Amygdala (tissue), 56 donors: ENCODE results near the gene KRTAP10-5.
"Not testable (repeated sequence)": the region's sequence is repeated elsewhere in the genome, so short reads cannot be mapped to it uniquely, and the experiment has no call there.

Experiments
- DNase-seq, 56 donors: peaks; one replicate each; lab custom pipeline; 2025; lab: John Stamatoyannopoulos, UW

KRTAP10-5 gene

DNA sequence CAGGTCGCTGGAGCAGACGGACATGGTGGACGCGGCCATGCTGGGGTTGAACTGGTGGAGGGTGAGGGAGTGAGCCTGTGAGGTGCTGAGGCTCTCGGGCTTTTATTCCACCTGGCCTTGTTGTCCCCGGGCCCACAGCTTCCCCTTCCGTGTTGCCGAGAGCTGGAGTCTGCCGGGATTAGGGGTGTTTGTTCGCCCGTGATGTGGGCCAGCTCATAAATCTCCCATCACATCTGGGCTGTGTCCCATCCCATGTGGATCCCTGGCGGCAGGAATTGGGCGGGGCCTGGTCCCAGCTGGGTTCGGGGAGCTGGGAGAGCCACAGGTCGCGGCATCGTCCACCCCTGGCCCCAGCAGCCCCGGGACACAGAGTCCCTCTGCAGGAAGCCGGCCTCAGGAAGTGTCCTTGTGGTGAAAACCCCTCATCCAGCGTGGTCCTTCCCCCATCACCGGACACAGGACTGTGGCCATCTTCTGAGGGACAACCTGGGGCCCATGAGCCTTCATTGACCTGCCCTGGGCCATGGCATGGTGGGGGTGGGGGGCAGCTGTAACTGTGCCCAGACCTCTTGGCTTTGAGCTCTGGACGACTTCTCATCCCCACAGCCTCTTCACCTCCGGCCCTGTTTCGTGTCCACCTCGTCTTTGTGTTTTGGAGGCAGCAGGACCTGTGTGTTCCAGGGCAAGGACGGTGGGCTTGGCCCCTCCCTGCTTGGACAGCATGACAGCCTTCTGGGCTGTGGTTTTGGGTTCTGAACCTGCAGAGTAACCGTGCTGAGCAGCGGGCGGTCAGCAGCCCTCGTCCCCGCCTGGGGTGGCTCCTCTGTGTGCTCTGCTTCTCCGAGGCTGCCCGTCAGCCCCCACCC lies 12.3 kb upstream of the KRTAP10-5 start, which contains the start of gene KRTAP10-6:
KRTAP10-6 (minus strand) TSS at position 60 of the 866 bp plus-strand sequence; CDS start at position 39, 21 bp downstream.
- no peak for DNase-seq

- not testable (repeated sequence) for DNase-seq
Measured at GRCh38 chr21:44591801-44592130, 11.4 kb upstream of the KRTAP10-5 start.

- not testable (repeated sequence) for DNase-seq
Measured at GRCh38 chr21:44590897-44591800, 10.7 kb upstream of the KRTAP10-5 start.

- no peak for DNase-seq
Measured at GRCh38 chr21:44590311-44590721, 9.9 kb upstream of the KRTAP10-5 start.

DNA sequence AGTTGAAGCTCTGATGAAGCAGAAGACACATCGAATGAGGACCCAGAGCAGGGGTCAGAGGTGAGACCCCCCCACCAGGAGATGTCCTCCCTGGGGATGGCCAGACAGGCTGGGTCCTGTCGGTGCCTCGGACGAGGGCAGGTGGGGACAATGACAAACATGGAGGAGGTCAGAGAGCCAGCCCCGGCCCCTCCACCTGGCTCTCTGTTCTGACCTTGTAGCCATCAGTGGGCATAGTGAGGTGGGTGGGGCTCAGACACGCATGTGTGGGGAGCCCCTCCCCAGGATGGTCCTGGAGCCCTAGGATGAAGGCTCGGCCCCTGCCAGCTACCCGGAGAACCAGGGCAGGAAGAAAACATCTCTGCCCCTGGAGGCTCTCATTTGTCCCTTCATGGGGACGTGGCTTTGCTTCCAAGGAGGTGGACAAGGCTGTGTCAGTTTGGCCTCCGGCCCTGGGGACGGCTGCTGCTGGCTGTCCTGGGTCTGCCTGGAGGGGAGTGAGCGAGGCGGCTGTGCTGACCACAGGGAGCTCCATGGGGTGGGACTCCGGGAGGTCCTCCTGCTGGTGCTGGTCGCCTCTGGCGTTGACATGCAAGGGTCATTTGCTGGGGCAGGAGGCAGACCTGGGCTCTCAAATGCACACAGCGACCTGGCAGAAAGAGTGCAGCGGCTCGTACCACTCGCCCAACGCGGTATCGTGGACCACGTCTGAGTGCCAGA lies 9.3 kb upstream of the KRTAP10-5 start:
- no peak for DNase-seq

GRCh38 chr21:44589094-44589493 lies 8.7 kb upstream of the KRTAP10-5 start:
- no peak for DNase-seq

- no peak for DNase-seq
Measured at GRCh38 chr21:44585892-44586291, 5.5 kb upstream of the KRTAP10-5 start.

DNA sequence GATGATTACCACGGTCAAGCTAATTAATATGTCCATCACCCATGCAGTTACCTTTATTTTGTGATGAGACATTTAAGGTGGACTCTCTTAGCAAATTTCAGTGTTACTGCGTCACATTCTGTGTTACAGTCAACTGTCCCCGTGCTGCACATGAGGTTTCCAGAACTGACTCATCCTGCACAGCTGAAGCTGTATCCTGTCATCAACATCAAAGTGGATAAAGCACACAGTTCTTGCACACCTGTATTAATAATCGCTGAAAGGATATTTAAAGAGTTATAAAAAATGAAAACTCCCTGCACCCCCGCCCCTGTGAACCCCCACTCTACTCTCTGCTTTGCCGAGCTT lies 3.4 kb upstream of the KRTAP10-5 start:
- DNase-seq, result no peak

- DNase-seq, result no peak
Measured at GRCh38 chr21:44583089-44583799, 2.8 kb upstream of the KRTAP10-5 start.

- no peak for DNase-seq
Measured at GRCh38 chr21:44582055-44582454, 1.7 kb upstream of the KRTAP10-5 start.

- no peak for DNase-seq
Measured at GRCh38 chr21:44581158-44581557, 754 bp upstream of the KRTAP10-5 start.

GRCh38 chr21:44579833-44580144 lies 615 bp downstream of the KRTAP10-5 start:
- no peak for DNase-seq

GRCh38 chr21:44579056-44579832 lies 1.2 kb downstream of the KRTAP10-5 start:
- no peak for DNase-seq

DNA sequence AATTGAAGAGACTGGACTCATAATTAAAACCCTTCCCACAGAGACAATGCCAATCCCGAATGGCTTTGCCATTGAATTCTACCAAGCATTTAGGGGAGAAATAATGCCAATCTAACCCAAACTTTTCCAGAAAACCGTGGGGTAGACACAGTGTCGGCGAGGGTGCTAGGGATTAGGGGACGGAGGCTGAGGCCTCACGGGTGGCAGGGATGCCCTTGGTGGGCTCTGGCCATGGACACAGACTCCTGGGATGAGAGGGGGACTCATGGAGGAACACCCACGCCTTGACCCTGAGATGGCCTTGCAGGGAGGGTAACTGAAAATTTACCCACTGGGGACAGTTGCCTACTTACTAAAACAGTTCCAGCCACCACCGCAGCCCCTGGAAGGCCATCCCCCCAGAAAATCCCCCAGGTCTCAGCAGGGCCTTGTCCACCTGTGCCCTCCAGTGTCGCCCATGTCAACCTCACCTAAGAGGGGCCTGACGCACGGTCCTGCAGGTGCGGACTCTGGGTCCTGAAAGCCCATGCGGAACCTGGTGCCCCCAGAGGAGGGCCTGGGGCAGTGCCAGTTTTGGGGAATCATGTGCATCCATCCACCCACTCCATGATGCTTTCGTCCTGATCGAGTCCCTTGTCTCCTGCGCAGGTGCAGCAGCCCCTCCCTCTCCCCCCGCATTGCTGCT lies 1.9 kb downstream of the KRTAP10-5 start:
- DNase-seq, result no peak

DNA sequence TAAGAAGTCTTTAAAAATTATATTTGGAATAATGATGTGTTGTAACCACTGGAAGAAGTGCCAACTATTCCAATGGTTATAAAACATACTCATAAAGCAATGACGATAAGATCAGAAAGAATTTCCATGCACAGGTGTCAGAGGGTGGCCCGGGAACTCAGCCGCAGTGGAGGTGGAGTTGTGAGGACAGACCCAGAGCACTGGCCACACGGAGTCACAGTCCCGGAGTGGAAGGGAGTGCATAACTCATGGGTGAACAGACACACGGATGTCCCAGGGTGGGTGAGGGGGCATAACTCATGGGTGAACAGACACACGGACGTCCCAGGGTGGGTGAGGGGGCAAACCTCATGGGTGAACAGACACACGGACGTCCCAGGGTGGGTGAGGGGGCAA lies 4.4 kb downstream of the KRTAP10-5 start:
- no peak for DNase-seq

- DNase-seq, result no peak
Measured at GRCh38 chr21:44575307-44576024, 4.9 kb downstream of the KRTAP10-5 start.

GRCh38 chr21:44574457-44575306 lies 5.7 kb downstream of the KRTAP10-5 start:
- DNase-seq, result no peak
